Colon (tissue), 2 donors: ENCODE results near the gene KATNAL1.
"Not testable (repeated sequence)": the region's sequence is repeated elsewhere in the genome, so short reads cannot be mapped to it uniquely, and the experiment has no call there.

Experiments used
- FAIRE-seq: peaks from 2 replicates; lab custom pipeline; 2012; peaks lifted over from hg19 to GRCh38; lab: Jason Lieb, UNC
- donor health status: control.
- donor health status: control.

KATNAL1 gene

DNA sequence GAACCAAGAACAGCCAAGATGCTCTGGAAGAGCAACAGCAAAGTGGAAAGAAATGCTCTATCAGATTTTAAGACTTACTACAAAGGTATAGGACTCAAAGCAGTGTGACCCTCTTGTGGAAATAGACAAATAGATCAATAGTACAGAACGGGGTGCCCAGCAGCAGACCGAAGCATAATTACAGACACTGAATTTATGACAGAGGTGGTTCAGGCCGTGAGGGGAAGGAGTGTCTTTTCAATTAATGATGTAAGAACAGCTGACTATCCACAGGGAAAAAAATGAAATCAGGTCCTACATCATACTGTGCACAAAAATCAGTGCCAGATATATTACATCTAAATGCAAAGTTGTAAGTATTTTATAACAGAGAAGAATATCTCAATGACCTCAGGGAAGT is 95.6 kb downstream of the KATNAL1 start:
- FAIRE-seq, result no peak

DNA sequence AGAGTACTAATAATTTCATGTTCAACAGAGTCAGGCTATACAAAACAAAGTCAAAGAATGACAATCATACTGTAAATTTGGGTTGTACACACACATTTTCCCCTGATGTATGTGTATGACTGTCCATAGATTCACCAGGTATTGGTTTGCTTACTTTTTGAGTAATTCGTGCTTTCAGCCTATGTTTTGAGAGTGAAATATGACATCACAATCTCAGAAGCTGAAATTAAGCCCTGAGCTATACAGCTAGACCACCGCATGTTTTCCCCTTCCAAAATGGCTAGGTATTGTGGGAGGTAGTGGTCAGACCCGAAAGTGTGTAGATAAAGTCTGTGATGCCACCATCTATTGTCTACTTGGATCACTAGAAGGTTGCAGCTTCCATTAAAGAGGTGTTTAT is 102.8 kb downstream of the KATNAL1 start:
- FAIRE-seq, result no peak

GRCh38 chr13:30196025-30196424 is 111.3 kb downstream of the KATNAL1 start:
- no peak for FAIRE-seq

GRCh38 chr13:30194906-30195305 is 112.4 kb downstream of the KATNAL1 start:
- no peak for FAIRE-seq

DNA sequence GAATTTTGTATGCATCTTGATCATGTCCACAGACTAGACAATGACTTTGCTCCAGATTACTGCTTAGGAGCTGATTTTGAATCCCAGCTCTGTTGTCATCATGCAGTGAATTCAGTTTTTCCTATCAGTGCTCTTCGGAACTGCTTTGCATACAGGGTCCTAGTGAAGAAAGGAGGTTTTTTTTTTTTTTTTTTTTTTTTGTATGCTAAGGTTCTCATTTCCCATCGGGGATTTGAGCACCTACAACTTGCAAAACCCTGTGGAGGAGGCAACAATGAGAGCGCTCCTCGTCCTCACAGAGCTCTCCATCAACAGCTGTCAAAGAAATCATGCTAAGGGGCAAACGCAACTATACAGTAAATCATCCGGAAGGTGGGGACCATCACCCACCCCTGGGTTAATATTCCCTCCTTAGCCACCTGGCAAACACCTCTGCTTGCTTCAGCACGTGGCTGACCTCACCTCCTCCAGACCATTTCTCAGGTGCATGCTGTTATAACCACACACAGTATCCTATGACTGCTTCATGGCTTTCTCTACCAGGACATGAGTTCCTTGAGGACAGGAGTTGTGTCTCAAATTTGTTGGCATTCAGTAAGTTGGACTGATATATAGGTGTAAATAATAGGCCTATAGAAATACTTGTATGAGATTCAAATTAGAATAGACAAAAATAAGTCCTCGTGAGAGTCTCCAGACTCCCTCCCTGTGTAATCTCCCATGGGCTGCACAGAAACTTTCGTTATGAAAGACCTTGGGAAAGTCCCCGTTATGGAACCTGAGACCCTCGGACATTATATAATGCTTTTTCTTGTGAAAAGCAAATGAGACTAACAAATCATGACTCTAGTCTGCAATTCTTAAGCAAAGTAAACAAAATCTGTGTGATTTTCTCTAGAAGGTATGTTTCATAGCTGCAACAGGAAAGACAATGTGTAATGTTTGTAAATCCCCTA is 113.8 kb downstream of the KATNAL1 start:
- FAIRE-seq, result no peak

DNA sequence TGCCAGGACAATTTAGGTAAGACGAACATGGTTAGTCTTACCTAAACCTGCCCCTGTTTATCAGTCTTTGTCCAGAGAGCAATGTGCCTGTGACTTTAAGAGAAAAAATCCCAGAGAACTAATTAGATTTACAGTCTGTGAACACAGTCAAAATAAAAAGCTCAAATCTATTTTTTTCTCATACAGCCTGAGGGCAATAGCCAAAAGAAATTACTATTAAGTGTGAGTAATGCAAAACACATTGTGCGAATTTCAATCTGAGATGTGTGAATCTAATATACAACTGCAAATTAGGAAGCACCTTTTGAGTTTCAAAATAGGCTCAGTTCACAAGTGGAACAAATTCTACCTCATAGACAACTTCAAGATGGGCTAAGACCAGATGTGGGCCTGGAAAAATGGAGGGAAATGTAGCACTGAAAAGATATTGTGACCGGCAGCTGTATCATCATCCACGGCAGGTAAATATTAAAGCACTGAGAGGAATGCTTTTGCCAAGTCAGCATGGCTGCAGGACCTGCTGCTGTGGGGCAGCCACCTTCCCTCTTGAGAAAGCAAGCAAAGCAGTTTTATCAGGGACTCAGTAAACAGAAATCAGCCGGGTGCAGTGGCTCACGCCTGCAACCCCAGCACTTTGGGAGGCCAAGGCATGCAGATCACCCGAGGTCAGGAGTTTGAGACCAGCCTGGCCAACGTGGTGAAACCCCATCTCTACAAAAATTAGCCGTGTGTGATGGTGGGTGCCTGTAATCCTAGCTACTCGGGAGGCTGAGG is 114.8 kb downstream of the KATNAL1 start:
- FAIRE-seq, result no peak

DNA sequence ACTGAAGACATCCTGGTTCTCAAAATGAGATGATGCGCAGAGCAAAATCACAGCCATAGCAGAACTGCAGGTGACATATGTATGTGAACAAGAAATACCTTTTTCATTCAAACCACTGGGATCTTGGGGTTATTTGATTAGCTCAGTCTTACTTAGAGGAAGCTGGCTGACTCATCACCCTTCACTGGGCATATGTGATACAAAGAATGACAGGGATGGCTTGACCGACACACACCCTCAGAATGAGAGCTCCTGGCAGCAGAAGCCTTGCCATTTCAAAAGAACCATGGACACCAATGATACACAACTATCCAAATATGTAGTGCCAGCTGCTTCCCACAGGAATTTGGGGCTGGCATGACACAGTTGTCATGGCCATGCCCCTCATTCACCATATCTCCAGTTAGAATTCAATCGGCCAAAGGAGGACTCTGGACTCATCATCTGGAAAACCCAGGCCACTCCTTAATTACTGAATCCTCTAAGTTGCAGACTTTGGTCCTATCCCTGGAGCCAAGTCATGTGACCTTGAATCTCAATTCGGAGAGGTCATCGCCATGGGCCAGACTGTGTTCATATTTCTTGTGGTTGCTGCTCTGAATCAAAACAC is 115.8 kb downstream of the KATNAL1 start:
- no peak for FAIRE-seq

- FAIRE-seq, result no peak
Measured at GRCh38 chr13:30186634-30187415, 120.5 kb downstream of the KATNAL1 start.

DNA sequence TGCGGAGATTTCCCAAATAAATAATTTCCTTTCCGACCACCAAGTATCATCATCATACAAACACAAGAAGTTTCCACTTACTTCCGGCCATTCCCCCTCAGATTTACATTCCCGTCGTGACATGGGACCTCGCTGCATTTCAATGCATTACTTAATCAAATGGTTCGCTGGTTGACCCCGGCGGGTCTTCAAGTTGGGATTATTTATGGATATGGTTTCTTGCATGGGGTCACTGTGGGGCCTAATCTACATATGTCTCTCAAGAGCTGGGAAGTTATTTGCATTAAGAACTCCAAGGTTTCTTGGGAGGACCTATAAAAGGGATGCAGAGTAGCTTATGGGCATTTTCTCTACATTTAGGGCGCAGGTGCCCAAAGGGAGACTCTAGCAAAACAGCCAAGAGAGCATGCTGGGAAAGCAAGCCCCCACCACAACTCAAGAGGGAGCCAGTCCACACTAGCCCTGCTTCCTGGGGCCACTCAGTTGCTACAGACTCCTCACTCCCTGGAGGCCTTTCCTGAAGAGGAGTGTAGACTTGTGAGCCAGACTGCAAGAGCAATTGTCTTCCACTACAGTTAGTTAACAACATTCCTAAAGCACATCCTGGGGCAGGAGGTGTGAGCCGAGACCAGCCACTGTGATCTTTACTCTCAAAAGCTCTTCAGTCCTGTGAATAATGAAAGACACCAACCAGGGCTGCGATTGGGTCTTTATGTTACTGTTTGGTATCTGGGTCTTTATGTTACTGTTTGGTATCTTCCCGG is 125.3 kb downstream of the KATNAL1 start:
- no peak for FAIRE-seq

DNA sequence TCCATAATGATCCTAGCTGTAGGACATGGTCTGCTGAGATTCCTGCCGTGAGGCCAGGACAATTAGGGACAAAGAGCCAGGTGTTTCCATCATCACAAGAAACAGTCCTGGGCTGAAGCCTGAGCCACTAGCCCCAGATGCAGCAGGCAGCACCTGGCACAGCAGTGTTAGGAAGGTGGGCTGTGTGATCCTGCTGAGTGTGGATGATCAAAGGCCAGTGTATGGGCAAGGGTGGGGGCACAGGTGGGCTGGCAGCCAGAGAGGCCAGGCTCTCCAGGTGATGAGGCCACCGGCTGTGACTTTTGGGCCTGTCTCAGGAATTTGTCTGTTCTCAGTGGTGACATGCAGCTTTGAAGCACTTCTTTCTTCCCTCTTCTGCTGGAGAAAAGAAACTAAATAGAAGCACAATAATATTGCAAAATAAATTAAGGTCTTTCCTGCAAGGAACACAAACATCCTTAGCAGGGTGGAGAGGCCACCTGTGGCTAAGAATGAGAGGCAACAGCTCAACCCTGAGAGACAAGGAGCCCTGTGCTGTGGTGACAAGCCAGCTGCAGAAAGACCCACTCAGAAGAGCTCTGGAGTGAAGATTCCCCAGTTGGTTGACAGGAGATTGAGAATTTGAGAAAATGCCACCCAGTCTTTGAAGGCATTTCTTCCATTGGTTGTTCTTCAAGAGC is 127.6 kb downstream of the KATNAL1 start:
- FAIRE-seq, result no peak

DNA sequence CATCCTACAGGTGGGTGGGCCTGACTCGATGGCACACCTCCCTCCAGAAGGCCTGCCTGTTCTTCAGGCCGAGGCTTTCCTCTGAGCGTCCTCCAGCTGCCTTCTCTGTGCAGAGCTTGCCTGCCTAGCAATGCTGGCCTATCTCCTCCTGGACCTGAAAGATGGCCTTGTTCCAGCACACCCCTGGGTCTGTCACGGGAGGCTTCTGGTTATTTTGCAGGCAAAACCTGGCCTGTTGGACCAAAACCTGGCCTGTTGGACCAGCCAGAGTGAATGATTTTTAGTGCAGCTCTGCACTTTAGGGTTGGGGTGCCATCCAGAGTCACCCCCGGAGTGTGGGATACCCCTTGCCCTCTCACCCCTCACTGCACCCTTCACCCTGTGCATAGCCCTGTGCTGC is 128.4 kb downstream of the KATNAL1 start:
- FAIRE-seq, result no peak

DNA sequence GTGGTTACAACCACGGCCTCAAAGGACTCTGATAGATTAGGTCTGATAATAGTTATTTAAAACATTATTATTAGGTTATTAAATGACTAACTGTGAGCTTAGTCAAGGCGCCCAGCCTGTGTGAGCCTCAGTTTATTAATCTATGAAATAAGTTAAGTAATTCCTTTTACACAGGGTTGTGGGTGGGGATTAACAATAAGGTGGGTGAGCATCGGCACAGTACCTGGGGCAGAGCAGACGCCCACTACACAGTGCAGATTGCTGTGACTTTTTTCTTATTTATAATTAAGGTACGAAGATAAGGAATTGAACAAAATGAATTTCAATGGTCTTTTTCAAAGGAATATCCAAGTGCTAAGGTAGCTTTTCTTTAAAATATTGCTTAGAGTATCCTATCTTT is 132.2 kb downstream of the KATNAL1 start:
- no peak for FAIRE-seq

GRCh38 chr13:30174250-30174649 is 133.1 kb downstream of the KATNAL1 start:
- FAIRE-seq, result not testable (repeated sequence)

GRCh38 chr13:30173303-30173610 is 134.1 kb downstream of the KATNAL1 start:
- no peak for FAIRE-seq

- FAIRE-seq, result no peak
Measured at GRCh38 chr13:30172593-30173302, 134.6 kb downstream of the KATNAL1 start.

- FAIRE-seq, result no peak
Measured at GRCh38 chr13:30170569-30170968, 136.8 kb downstream of the KATNAL1 start.

DNA sequence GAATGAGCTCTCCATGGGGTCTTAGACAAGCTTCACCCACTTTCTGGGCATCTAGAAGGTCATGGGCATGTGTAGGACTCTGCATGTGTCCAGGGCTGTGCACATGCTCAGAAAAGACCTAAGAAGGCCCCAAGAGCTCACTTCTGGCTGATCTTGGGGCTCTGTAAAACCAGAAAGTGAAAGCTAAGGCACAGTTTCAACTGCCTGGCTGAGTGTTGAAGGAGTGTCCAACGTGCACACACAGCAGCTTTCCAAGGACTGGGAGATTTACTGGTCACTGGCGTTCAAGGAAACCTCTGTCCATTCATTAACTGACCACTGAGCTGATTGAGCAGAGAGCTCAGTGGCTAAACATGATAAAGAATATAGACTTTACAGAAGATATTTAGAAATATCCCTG is 137.9 kb downstream of the KATNAL1 start:
- FAIRE-seq, result no peak

GRCh38 chr13:30165796-30166195 is 141.6 kb downstream of the KATNAL1 start:
- FAIRE-seq, result no peak

- FAIRE-seq, result no peak
Measured at GRCh38 chr13:30165071-30165470, 142.3 kb downstream of the KATNAL1 start.

- no peak for FAIRE-seq
Measured at GRCh38 chr13:30164146-30164545, 143.2 kb downstream of the KATNAL1 start.
